NB4 (cell line): ENCODE results near the gene STX1A.

ENCODE experiments used
- MYC ChIP-seq: IDR thresholded peaks from 2 replicates; pipeline ENCODE4 v1.6.1; 2011; ENCODE audit warnings: low read depth, low read length
- POLR2A ChIP-seq: IDR thresholded peaks from 2 replicates; pipeline ENCODE4 v1.6.1; 2011; ENCODE audit warnings: mild to moderate bottlenecking; ENCODE audit not compliant: insufficient read length; ENCODE audit errors: extremely low read depth
- TF ChIP-seq, protein P1 (sequence below): IDR thresholded peaks from 2 replicates; pipeline ENCODE4 v1.6.1; 2011; ENCODE audit warnings: low read depth, low read length
- TF ChIP-seq, protein P2 (sequence below): IDR thresholded peaks from one replicate; pipeline ENCODE4 v1.5.1; 2012; ENCODE audit warnings: low read depth, low read length

DNA sequence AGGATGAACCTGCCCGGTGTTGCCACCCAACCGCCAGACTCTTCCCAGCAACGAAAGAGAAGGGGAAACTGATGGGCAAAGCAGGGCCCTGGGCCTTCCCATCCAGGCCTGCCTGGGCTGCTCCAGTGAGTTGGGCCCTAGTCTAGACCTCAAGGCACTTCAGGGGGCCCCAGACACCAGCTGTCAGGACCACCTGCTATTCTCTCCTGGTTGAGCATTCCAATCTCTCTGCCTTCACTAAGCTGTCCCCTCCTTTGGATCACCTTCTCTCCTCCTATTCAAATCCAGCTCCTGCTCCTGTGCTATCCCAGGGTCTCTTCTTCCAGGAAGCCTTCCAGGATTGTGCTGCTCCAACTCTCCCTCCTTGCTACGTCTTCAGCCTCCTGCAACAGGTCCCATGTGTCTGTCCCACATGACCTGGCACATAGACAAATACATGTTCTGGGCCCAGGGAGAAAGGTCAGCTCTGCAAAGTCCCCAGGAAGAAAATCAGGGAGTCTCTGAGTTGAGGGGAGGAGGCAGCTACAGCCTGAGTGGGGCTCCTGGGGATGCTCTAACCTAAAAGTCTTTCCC is 3.1 kb downstream of the STX1A start:
- TF ChIP-seq POLR2A, result no peak
- TF ChIP-seq, protein P1, sequence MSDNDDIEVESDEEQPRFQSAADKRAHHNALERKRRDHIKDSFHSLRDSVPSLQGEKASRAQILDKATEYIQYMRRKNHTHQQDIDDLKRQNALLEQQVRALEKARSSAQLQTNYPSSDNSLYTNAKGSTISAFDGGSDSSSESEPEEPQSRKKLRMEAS, result no peak
- TF ChIP-seq, protein P2, sequence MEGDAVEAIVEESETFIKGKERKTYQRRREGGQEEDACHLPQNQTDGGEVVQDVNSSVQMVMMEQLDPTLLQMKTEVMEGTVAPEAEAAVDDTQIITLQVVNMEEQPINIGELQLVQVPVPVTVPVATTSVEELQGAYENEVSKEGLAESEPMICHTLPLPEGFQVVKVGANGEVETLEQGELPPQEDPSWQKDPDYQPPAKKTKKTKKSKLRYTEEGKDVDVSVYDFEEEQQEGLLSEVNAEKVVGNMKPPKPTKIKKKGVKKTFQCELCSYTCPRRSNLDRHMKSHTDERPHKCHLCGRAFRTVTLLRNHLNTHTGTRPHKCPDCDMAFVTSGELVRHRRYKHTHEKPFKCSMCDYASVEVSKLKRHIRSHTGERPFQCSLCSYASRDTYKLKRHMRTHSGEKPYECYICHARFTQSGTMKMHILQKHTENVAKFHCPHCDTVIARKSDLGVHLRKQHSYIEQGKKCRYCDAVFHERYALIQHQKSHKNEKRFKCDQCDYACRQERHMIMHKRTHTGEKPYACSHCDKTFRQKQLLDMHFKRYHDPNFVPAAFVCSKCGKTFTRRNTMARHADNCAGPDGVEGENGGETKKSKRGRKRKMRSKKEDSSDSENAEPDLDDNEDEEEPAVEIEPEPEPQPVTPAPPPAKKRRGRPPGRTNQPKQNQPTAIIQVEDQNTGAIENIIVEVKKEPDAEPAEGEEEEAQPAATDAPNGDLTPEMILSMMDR, result no peak
- TF ChIP-seq MYC, result no peak
